OCI-LY1 (cell line): ENCODE results near the gene ABCC2.

Experiments
- H2AFZ ChIP-seq: fragments of 200-600 bp; sonication (generic), shearing (Covaris generic); 2 replicates; pipeline ENCODE4 v1.6.0; 2014; ENCODE audit warnings: antibody characterized with exemption, mild to moderate bottlenecking, low read length
- H3F3A ChIP-seq: fragments of 200-600 bp; sonication (generic), shearing (Covaris generic); 2 replicates; pipeline ENCODE4 v1.6.0; 2014; ENCODE audit warnings: mild to moderate bottlenecking, antibody characterized with exemption, low read length, moderate library complexity; ENCODE audit not compliant: insufficient read depth
- H3K27ac ChIP-seq: fragments of 200-600 bp; sonication (generic); 2 replicates; pipeline ENCODE4 v1.5.1; 2014; ENCODE audit warnings: low read length, mixed run types, mild to moderate bottlenecking, low read depth; ENCODE audit not compliant: poor library complexity, severe bottlenecking
- H3K27me3 ChIP-seq: fragments of 200-600 bp; sonication (generic); 2 replicates; pipeline ENCODE4 v1.6.0; 2014; ENCODE audit warnings: antibody characterized with exemption, mild to moderate bottlenecking, low read length, moderate library complexity; ENCODE audit not compliant: insufficient read depth
- H3K36me3 ChIP-seq: fragments of 200-600 bp; sonication (generic); 2 replicates; pipeline ENCODE4 v1.6.1; 2014; ENCODE audit warnings: mild to moderate bottlenecking, antibody characterized with exemption, low read length, moderate library complexity, mixed read lengths; ENCODE audit not compliant: insufficient read depth
- H3K4me1 ChIP-seq: fragments of 200-600 bp; sonication (generic); 2 replicates; pipeline ENCODE4 v1.5.1; 2014; ENCODE audit warnings: mild to moderate bottlenecking, low read length, moderate library complexity; ENCODE audit not compliant: insufficient read depth, severe bottlenecking
- H3K4me2 ChIP-seq: fragments of 200-600 bp; sonication (generic), shearing (Covaris generic); 2 replicates; pipeline ENCODE4 v1.6.1; 2014; ENCODE audit warnings: low read length
- H3K4me3 ChIP-seq: fragments of 200-600 bp; sonication (generic); 2 replicates; pipeline ENCODE4 v1.5.1; 2014; ENCODE audit warnings: low read length, low read depth, mild to moderate bottlenecking, mixed read lengths; ENCODE audit not compliant: poor library complexity, severe bottlenecking
- H3K79me2 ChIP-seq: fragments of 200-600 bp; shearing (Covaris generic); 2 replicates; pipeline ENCODE4 v1.6.1; 2016; ENCODE audit warnings: mixed run types, low read length, mixed read lengths; ENCODE audit not compliant: insufficient read depth
- H3K9ac ChIP-seq: fragments of 200-600 bp; sonication (generic), shearing (Covaris generic); 2 replicates; pipeline ENCODE4 v1.6.1; 2014; ENCODE audit warnings: mild to moderate bottlenecking, low read length, mixed read lengths
- H3K9me2 ChIP-seq: fragments of 200-600 bp; sonication (generic), shearing (Covaris generic); 2 replicates; pipeline ENCODE4 v1.6.1; 2014; ENCODE audit warnings: low read depth, mild to moderate bottlenecking, low read length, mixed read lengths
- H3K9me3 ChIP-seq: fragments of 200-600 bp; shearing (Covaris generic); 2 replicates; pipeline ENCODE4 v1.6.1; 2014; ENCODE audit warnings: low read length, mixed read lengths
- H4K20me1 ChIP-seq: fragments of 200-600 bp; sonication (generic), shearing (Covaris generic); 2 replicates; pipeline ENCODE4 v1.6.0; 2016; ENCODE audit warnings: mild to moderate bottlenecking, low read length; ENCODE audit not compliant: insufficient read depth
- CTCF ChIP-seq: fragments of 200-600 bp; sonication (generic), shearing (Covaris generic); IDR thresholded peaks from 2 replicates; pipeline ENCODE4 v1.5.1; 2017; ENCODE audit warnings: mild to moderate bottlenecking, antibody characterized with exemption, low read length, moderate library complexity, mixed read lengths
- EZH2 ChIP-seq: fragments of 200-600 bp; sonication (generic), shearing (Covaris generic); IDR thresholded peaks from 2 replicates; pipeline ENCODE4 v1.8.0; 2017; ENCODE audit warnings: borderline replicate concordance, mixed run types, mild to moderate bottlenecking, antibody characterized with exemption, low read length, moderate library complexity, mixed read lengths

ABCC2 gene

GRCh38 chr10:99740933-99741559 lies 41.4 kb upstream of the ABCC2 start:
- no peak overlapping the region for H3K9ac ChIP-seq
- no peaks in the 10 kb centered on the region for H3K9me3 ChIP-seq
- H3K79me2 ChIP-seq = no peaks in the 10 kb centered on the region
- H3F3A ChIP-seq = no peaks in the 10 kb centered on the region
- no peak overlapping the region for H3K27ac ChIP-seq
- H3K4me3 ChIP-seq = no peak overlapping the region
- no peaks in the 10 kb centered on the region for H3K9me2 ChIP-seq
- peaks cover 86% of the 10 kb centered on the region for H3K36me3 ChIP-seq
- TF ChIP-seq CTCF (no peak), EZH2 (no peak)
- H2AFZ ChIP-seq = no peak overlapping the region
- no peak overlapping the region for H3K4me2 ChIP-seq
- no peaks in the 10 kb centered on the region for H3K27me3 ChIP-seq
- H3K4me1 ChIP-seq = no peaks in the 10 kb centered on the region
- no peaks in the 10 kb centered on the region for H4K20me1 ChIP-seq

- no peak overlapping the region for H3K9ac ChIP-seq
- H3K36me3 ChIP-seq = peaks cover 81% of the 10 kb centered on the region
- H3K27me3 ChIP-seq = no peaks in the 10 kb centered on the region
Measured at GRCh38 chr10:99742254-99742653, 40.2 kb upstream of the ABCC2 start.

GRCh38 chr10:99742701-99743100 lies 39.7 kb upstream of the ABCC2 start:
- Histone ChIP-seq H2AFZ (no peak overlapping the region), H3K4me1 (no peaks in the 10 kb centered on the region), H3K27me3 (no peaks in the 10 kb centered on the region), H3K27ac (no peak overlapping the region), H3F3A (no peaks in the 10 kb centered on the region), H3K4me2 (no peak overlapping the region), H3K4me3 (no peak overlapping the region), H3K9me3 (no peaks in the 10 kb centered on the region), H3K9ac (no peak overlapping the region), H3K36me3 (peaks cover 79% of the 10 kb centered on the region), H4K20me1 (no peaks in the 10 kb centered on the region), H3K9me2 (no peaks in the 10 kb centered on the region), H3K79me2 (no peaks in the 10 kb centered on the region)
- no peak for TF ChIP-seq EZH2
- no peak for TF ChIP-seq CTCF

More at GRCh38 chr10:99742254-99742653, 40.2 kb upstream of the ABCC2 start:
- Histone ChIP-seq H3K27ac (no peak overlapping the region), H3F3A (no peaks in the 10 kb centered on the region), H3K9me3 (no peaks in the 10 kb centered on the region), H3K4me1 (no peaks in the 10 kb centered on the region), H4K20me1 (no peaks in the 10 kb centered on the region), H2AFZ (no peak overlapping the region), H3K9me2 (no peaks in the 10 kb centered on the region), H3K4me2 (no peak overlapping the region), H3K79me2 (no peaks in the 10 kb centered on the region), H3K4me3 (no peak overlapping the region)
- TF ChIP-seq EZH2 = no peak
- TF ChIP-seq CTCF = no peak
